SK-N-SH (cell line): Measurements from ENCODE around the gene RPS6KL1. TPM values are rescaled to one million over a fixed set of nuclear protein-coding genes. Genes with fewer than 3 reads are reported as not detected.

Source experiments
- CTCF ChIA-PET: fragments of 300-600, 350-600 bp; formaldehyde crosslinking; extraction: SDS; loops from one replicate; lab custom pipeline; 2021; lab: Yijun Ruan, JAX
- POLR2A ChIA-PET: fragments of 350-600 bp; sonication (Branson Sonifier 250); formaldehyde crosslinking; extraction: SDS; loops from one replicate; lab custom pipeline; 2020; ENCODE audit warnings: antibody characterized with exemption, inconsistent platforms; lab: Yijun Ruan, JAX
- DNase-seq: peaks from one replicate; pipeline ENCODE4 v3.0.0; 2012
- H2AFZ ChIP-seq: fragments of 200-600 bp; sonication (generic); 2 replicates; pipeline ENCODE4 v1.8.1; 2016; ENCODE audit warnings: antibody characterized with exemption, mild to moderate bottlenecking, low read depth
- H3F3A ChIP-seq: fragments of 200-600 bp; sonication (generic); replicated peaks from 2 replicates; pipeline ENCODE3; 2016; ENCODE audit warnings: antibody characterized with exemption, mild to moderate bottlenecking; ENCODE audit not compliant: insufficient read depth
- H3K27ac ChIP-seq, 2 experiments: fragments of 200-500 bp in 1 of 2; fragments of 200-600 bp in 1 of 2; sonication (Bioruptor generic) in 1 of 2; sonication (generic), shearing (Covaris generic) in 1 of 2; 2 replicates each; pipeline versions ENCODE4 v1.5.1 to v1.6.1; 2014 to 2016; ENCODE audit warnings: low read depth in 2 of 2, inconsistent platforms in 1 of 2, low read length in 1 of 2, mild to moderate bottlenecking in 1 of 2, mixed read lengths in 1 of 2
- H3K27me3 ChIP-seq: fragments of 200-600 bp; sonication (generic), shearing (Covaris generic); 2 replicates; pipeline ENCODE4 v1.6.1; 2016; ENCODE audit warnings: mixed run types; ENCODE audit not compliant: insufficient read depth
- H3K36me3 ChIP-seq, 2 experiments: fragments of 200-500 bp in 1 of 2; fragments of 200-600 bp in 1 of 2; sonication (Bioruptor generic) in 1 of 2; sonication (generic) in 1 of 2; replicated peaks in 1 of 2; 2 replicates each; pipeline versions ENCODE3 to v1.5.1; 2014 to 2016; ENCODE audit warnings: low read length in 1 of 2, mild to moderate bottlenecking in 1 of 2; ENCODE audit not compliant: insufficient read depth in 2 of 2, control insufficient read depth in 1 of 2
- H3K4me1 ChIP-seq, 2 experiments: fragments of 200-500 bp in 1 of 2; fragments of 200-600 bp in 1 of 2; sonication (Bioruptor generic) in 1 of 2; sonication (generic), shearing (Covaris generic) in 1 of 2; 2 replicates each; pipeline versions ENCODE4 v1.5.1 to v1.6.1; 2014 to 2016; ENCODE audit warnings: low read depth in 1 of 2, low read length in 1 of 2, mixed run types in 1 of 2; ENCODE audit not compliant: insufficient read depth in 2 of 2, control insufficient read depth in 1 of 2
- H3K4me2 ChIP-seq: fragments of 200-600 bp; sonication (generic), shearing (Covaris generic); 2 replicates; pipeline ENCODE4 v1.6.1; 2017; ENCODE audit warnings: mixed run types
- H3K4me3 ChIP-seq, 2 experiments: fragments of 200-500 bp in 1 of 2; fragments of 200-600 bp in 1 of 2; sonication (Bioruptor generic) in 1 of 2; sonication (generic), shearing (Covaris generic) in 1 of 2; 2 replicates each; pipeline versions ENCODE4 v1.5.1 to v1.8.1; 2014 to 2016; ENCODE audit warnings: low read depth in 2 of 2, inconsistent platforms in 1 of 2, low read length in 1 of 2, mild to moderate bottlenecking in 1 of 2, mixed read lengths in 1 of 2, moderate library complexity in 1 of 2
- H3K79me2 ChIP-seq: fragments of 200-600 bp; sonication (generic); 2 replicates; pipeline ENCODE4 v1.8.1; 2017; ENCODE audit warnings: mild to moderate bottlenecking; ENCODE audit not compliant: insufficient read depth
- H3K9ac ChIP-seq: fragments of 200-600 bp; sonication (generic); 2 replicates; pipeline ENCODE4 v1.6.1; 2017; ENCODE audit warnings: mixed run types
- H3K9me2 ChIP-seq: fragments of 200-600 bp; sonication (generic); 2 replicates; pipeline ENCODE4 v1.6.1; 2017; ENCODE audit warnings: mixed run types
- H3K9me3 ChIP-seq: fragments of 200-600 bp; sonication (generic); 2 replicates; pipeline ENCODE4 v1.6.1; 2017; ENCODE audit warnings: mixed run types, mild to moderate bottlenecking, moderate library complexity
- H4K20me1 ChIP-seq: fragments of 200-600 bp; sonication (generic); 2 replicates; pipeline ENCODE4 v1.6.1; 2017; ENCODE audit warnings: mild to moderate bottlenecking, mixed run types; ENCODE audit not compliant: insufficient read depth
- EP300 ChIP-seq, 2 experiments: IDR thresholded peaks; 2 replicates each; pipeline versions ENCODE4 v1.4.0 to v1.6.1; 2012; ENCODE audit warnings: borderline replicate concordance in 1 of 2, low read depth in 1 of 2, low read length in 1 of 2
- EZH2phosphoT487 ChIP-seq: fragments of 200-600 bp; sonication (generic); IDR thresholded peaks from 2 replicates; pipeline ENCODE4 v1.6.1; 2017; ENCODE audit warnings: low read depth, mixed run types, mild to moderate bottlenecking, antibody characterized with exemption, moderate library complexity, borderline replicate concordance
- FOSL2 ChIP-seq: IDR thresholded peaks from 2 replicates; pipeline ENCODE4 v1.4.0; 2012; ENCODE audit warnings: low read depth, mild to moderate bottlenecking, moderate library complexity, borderline replicate concordance
- FOXJ3 ChIP-seq: sonication (generic); formaldehyde crosslinking; IDR thresholded peaks from 2 replicates; pipeline ENCODE4 v1.5.1; 2020; ENCODE audit warnings: mild to moderate bottlenecking, missing genetic modification reagents
- GABPA ChIP-seq: IDR thresholded peaks from 2 replicates; pipeline ENCODE4 v1.4.0; 2012; ENCODE audit warnings: low read depth, mild to moderate bottlenecking
- GATA2 ChIP-seq: sonication (generic); formaldehyde crosslinking; IDR thresholded peaks from 2 replicates; pipeline ENCODE4 v1.5.0; 2020; ENCODE audit warnings: mild to moderate bottlenecking, missing genetic modification reagents
- JUND ChIP-seq: IDR thresholded peaks from 2 replicates; pipeline ENCODE4 v1.4.0; 2012
- MAX ChIP-seq: IDR thresholded peaks from 2 replicates; pipeline ENCODE4 v1.4.0; 2012; ENCODE audit warnings: low read depth
- MEF2A ChIP-seq: IDR thresholded peaks from 2 replicates; pipeline ENCODE4 v1.4.0; 2012; ENCODE audit warnings: low read depth, borderline replicate concordance
- MXI1 ChIP-seq: IDR thresholded peaks from 2 replicates; pipeline ENCODE4 v1.6.1; 2012; ENCODE audit warnings: mild to moderate bottlenecking, low read depth, low read length, improper control_type of control experiment
- NFIC ChIP-seq: IDR thresholded peaks from 2 replicates; pipeline ENCODE4 v1.4.0; 2012; ENCODE audit warnings: borderline replicate concordance
- NRF1 ChIP-seq: IDR thresholded peaks from 2 replicates; pipeline ENCODE4 v1.6.1; 2012; ENCODE audit warnings: low read depth, mild to moderate bottlenecking, low read length
- POLR2AphosphoS5 ChIP-seq: IDR thresholded peaks from 2 replicates; pipeline ENCODE4 v1.6.1; 2012; ENCODE audit warnings: low read depth, low read length
- REST ChIP-seq: IDR thresholded peaks from 2 replicates; pipeline ENCODE4 v1.6.1; 2012; ENCODE audit warnings: mild to moderate bottlenecking, low read depth, low read length, moderate library complexity
- RFX5 ChIP-seq: IDR thresholded peaks from 2 replicates; pipeline ENCODE4 v1.6.1; 2012; ENCODE audit warnings: mild to moderate bottlenecking, improper control_type of control experiment, low read length
- RXRA ChIP-seq: IDR thresholded peaks from 2 replicates; pipeline ENCODE4 v1.4.0; 2012; ENCODE audit warnings: low read depth, mild to moderate bottlenecking, borderline replicate concordance
- SMC3 ChIP-seq: IDR thresholded peaks from 2 replicates; pipeline ENCODE4 v1.6.1; 2012; ENCODE audit warnings: low read depth, low read length, improper control_type of control experiment
- TAF1 ChIP-seq: IDR thresholded peaks from 2 replicates; pipeline ENCODE4 v1.6.1; 2012; ENCODE audit warnings: low read depth, mild to moderate bottlenecking, low read length, moderate library complexity, borderline replicate concordance
- USF1 ChIP-seq: IDR thresholded peaks from 2 replicates; pipeline ENCODE4 v1.4.0; 2012; ENCODE audit warnings: low read depth, borderline replicate concordance
- USF2 ChIP-seq: fragments of 150-350 bp; IDR thresholded peaks from 2 replicates; pipeline ENCODE4 v1.6.1; 2017; ENCODE audit warnings: antibody characterized with exemption, low read length, low read depth, borderline replicate concordance
- WGBS: methylation state at CpG from one replicate; pipeline ENCODE4 v1.1.6; 2017; ENCODE audit warnings: low lambda C conversion rate; 5-methylcytosine and 5-hydroxymethylcytosine counted together
- polyA plus RNA-seq, 3 experiments: library from polyadenylated mRNA; depleted of rRNA; stranded (reverse); fragments of >200 nt; gene quantifications; 2 replicates each; pipeline ENCODE4 v1.2.3, GENCODE V29; 2012

RPS6KL1 gene
- polyA plus RNA-seq, 1 of the 3 experiments (the other 2 are of a cell fraction), result 2.5 TPM

DNA sequence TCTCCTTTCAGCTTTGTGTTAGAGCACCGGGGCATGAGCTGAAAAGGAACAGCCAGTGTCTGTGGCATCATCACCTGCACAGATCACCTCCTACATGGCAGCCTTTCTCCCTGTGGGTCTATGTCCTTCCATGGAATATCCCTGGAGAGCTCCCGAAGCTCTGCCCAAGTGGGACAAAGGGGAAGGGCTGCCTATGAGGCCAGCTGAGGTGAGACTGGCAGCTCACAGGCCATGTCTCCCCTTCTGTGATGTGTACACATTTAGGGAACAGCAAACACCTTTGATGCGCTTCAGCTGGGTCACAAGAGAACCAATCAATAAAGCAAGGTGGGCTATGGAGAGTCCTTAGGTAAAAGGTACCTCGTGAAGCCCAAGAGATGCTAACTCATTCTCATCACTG is 51.2 kb downstream of the RPS6KL1 start:
- ChIA-PET CTCF (interaction anchor here (1.0 to 17.2 kb wide), 4 partner anchors 10 to 216 kb away, joined by 4 to 134 read pairs (median 52); no protein-coding TSS in a partner anchor), POLR2A (no interaction called here)
- H3K9me3 ChIP-seq, result no peaks in the 10 kb centered on the region
- no peak overlapping the region for H3K4me3 ChIP-seq
- H3K27me3 ChIP-seq, result no peaks in the 10 kb centered on the region
- no peak overlapping the region for H3K9ac ChIP-seq
- no peak overlapping the region for H3K27ac ChIP-seq
- H3K4me2 ChIP-seq, result no peak overlapping the region
- H3K4me1 ChIP-seq, result peaks cover 0 to 4% of the 10 kb centered on the region in 2 experiments; a peak in 1 of 4 replicates
- H3K36me3 ChIP-seq, result no peaks in the 10 kb centered on the region
- no peak overlapping the region for H2AFZ ChIP-seq
- no peaks in the 10 kb centered on the region for H3K9me2 ChIP-seq
- DNase-seq, result no peak
- H3K79me2 ChIP-seq, result no peaks in the 10 kb centered on the region
- 86% methylated on average over 4 of the region's 4 CpGs for WGBS
- H4K20me1 ChIP-seq, result no peaks in the 10 kb centered on the region
- no peaks in the 10 kb centered on the region for H3F3A ChIP-seq
- TF ChIP-seq GABPA, result no peak
- no peak for TF ChIP-seq MAX
- TF ChIP-seq NFIC, result no peak

GRCh38 chr14:74868739-74869138 is 54.3 kb downstream of the RPS6KL1 start:
- TF ChIP-seq RXRA (no peak), FOXJ3 (CRISPR knock-in tag) (no peak), FOSL2 (no peak), MXI1 (no peak), REST (no peak), EP300 (IDR thresholded peaks at IDR 0.05; ENCODE audit: borderline replicate concordance in 1 of 2, low read depth in 1 of 2, low read length in 1 of 2) (no peak), EZH2phosphoT487 (no peak), POLR2AphosphoS5 (no peak), RFX5 (no peak), USF1 (no peak), GABPA (no peak), USF2 (no peak), JUND (no peak), TAF1 (no peak), GATA2 (CRISPR knock-in tag) (no peak), MEF2A (no peak), NRF1 (no peak), SMC3 (no peak)
- Histone ChIP-seq H3K27me3 (no peaks in the 10 kb centered on the region), H3K79me2 (no peaks in the 10 kb centered on the region), H3K4me1 (peaks cover 0 to 4% of the 10 kb centered on the region in 2 experiments; a peak in 1 of 4 replicates), H2AFZ (no peak overlapping the region), H3K9ac (no peak overlapping the region), H3K4me3 (no peak overlapping the region), H3K9me3 (no peaks in the 10 kb centered on the region), H3K9me2 (no peaks in the 10 kb centered on the region), H3K27ac (no peak overlapping the region), H4K20me1 (no peaks in the 10 kb centered on the region), H3K36me3 (no peaks in the 10 kb centered on the region), H3K4me2 (no peak overlapping the region), H3F3A (no peaks in the 10 kb centered on the region)
- 84% methylated on average over 8 of the region's 8 CpGs for WGBS
- ChIA-PET POLR2A (no interaction called here), CTCF (interaction anchor here (0.7 to 4.6 kb wide), 3 partner anchors 38 to 219 kb away, joined by 3 to 52 read pairs (median 17); no protein-coding TSS in a partner anchor)
- DNase-seq, result no peak
